Measurements from ENCODE around the gene GNG7. TPM values are rescaled to one million over a fixed set of nuclear protein-coding genes. Genes with fewer than 3 reads are reported as not detected.
A peak's percentile ranks its signal among the peaks of the same experiment; 100 is the strongest.

The GNG7 gene
- polyA plus RNA-seq, 3 donors = 1.1 to 1.6 (median 1.3) TPM

DNA sequence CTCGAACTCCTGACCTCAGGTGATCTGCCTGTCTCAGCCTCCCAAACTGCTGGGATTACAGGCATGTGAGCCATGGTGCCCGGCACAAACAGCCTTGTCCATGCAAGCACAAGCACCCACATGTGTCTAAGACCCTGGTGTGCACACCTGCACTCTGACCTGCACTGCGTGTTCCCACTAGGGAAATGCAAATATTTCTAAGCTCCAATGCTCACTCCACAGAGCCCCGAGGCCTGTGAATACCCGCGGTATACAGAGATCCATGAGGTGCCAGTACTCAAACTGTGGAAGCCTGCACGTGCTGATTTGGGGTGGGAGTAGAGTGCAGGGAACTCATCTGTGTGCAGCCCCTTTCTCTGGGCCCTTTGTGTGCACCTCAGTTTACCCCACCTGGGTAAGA is 211.8 kb downstream of the GNG7 start:
- H3K9ac ChIP-seq (ENCODE audit: insufficient read depth, low read length, poor library complexity, severe bottlenecking) = no peak overlapping the region
- no peak overlapping the region for H3K4me3 ChIP-seq (replicated peaks in 1 of 3; ENCODE audit: low read depth in 2 of 3, low read length in 3 of 3)
- no peaks in the 10 kb centered on the region for H3K79me2 ChIP-seq (ENCODE audit: insufficient read depth, low read length)
- H4K20me1 ChIP-seq (ENCODE audit: insufficient read depth, low read length) = peaks cover 5% of the 10 kb centered on the region
- no peak overlapping the region for H3K27ac ChIP-seq (ENCODE audit: low read depth in 1 of 2, low read length in 2 of 2)
- H3K9me3 ChIP-seq (replicated peaks in 1 of 2; ENCODE audit: control insufficient read depth in 1 of 2, insufficient read depth in 1 of 2, low read length in 2 of 2) = no peaks in the 10 kb centered on the region
- no peak for DNase-seq
- no peak for TF ChIP-seq CTCF (IDR thresholded peaks at IDR 0.05)
- H3K4me1 Mint-ChIP-seq = peaks cover 29% of the 10 kb centered on the region
- peaks cover 31 to 51% of the 10 kb centered on the region in 2 donors for H3K4me1 ChIP-seq (ENCODE audit: control insufficient read depth in 1 of 2, insufficient read depth in 2 of 2, low read length in 2 of 2)
- peak overlapping the region in 1 of 2 donors; percentile 87 for H3K4me3 Mint-ChIP-seq
- no peaks in the 10 kb centered on the region for H3K36me3 ChIP-seq (replicated peaks in 1 of 2; ENCODE audit: control insufficient read depth in 1 of 2, insufficient read depth in 2 of 2, low read length in 2 of 2)
- H3K9me3 Mint-ChIP-seq = peaks cover 0 to 7% (median 4%) of the 10 kb centered on the region in 7 donors
- H3K4me2 ChIP-seq (replicated peaks; ENCODE audit: extremely low read depth, low read length, poor library complexity, severe bottlenecking) = no peak overlapping the region
- peaks cover 11 to 67% of the 10 kb centered on the region in 2 donors for H3K27me3 ChIP-seq (ENCODE audit: control insufficient read depth in 2 of 2, insufficient read depth in 2 of 2, low read length in 2 of 2)
- H3K27me3 Mint-ChIP-seq (ENCODE audit: low read depth in 3 of 3) = peaks cover 68 to 78% (median 72%) of the 10 kb centered on the region in 3 donors
- peaks cover 3 to 12% of the 10 kb centered on the region in 2 donors for H3K36me3 Mint-ChIP-seq
- no peak overlapping the region for H2AFZ ChIP-seq (ENCODE audit: insufficient read depth, low read depth, low read length, poor library complexity, severe bottlenecking)
- intact Hi-C loops (cut with micrococcal nuclease) = no loop called here
- H3K27ac Mint-ChIP-seq = no peak overlapping the region
- WGBS (ENCODE audit: insufficient coverage) = 74% methylated on average over 4 of the region's 7 CpGs

- intact Hi-C loops (cut with micrococcal nuclease) = no loop called here
- Mint-ChIP-seq H3K9me3 (peaks cover 0 to 7% (median 4%) of the 10 kb centered on the region in 7 donors), H3K4me1 (peaks cover 24% of the 10 kb centered on the region), H3K27me3 (ENCODE audit: low read depth in 3 of 3) (peaks cover 67 to 73% (median 73%) of the 10 kb centered on the region in 3 donors), H3K36me3 (peaks cover 3 to 12% of the 10 kb centered on the region in 2 donors), H3K4me3 (peak overlapping the region; percentile 20 to 87), H3K27ac (no peak overlapping the region)
- H3K79me2 ChIP-seq (ENCODE audit: insufficient read depth, low read length) = no peaks in the 10 kb centered on the region
- H4K20me1 ChIP-seq (ENCODE audit: insufficient read depth, low read length) = peaks cover 5% of the 10 kb centered on the region
- no peak overlapping the region for H3K27ac ChIP-seq (ENCODE audit: low read depth in 1 of 2, low read length in 2 of 2)
- H3K36me3 ChIP-seq (replicated peaks in 1 of 2; ENCODE audit: control insufficient read depth in 1 of 2, insufficient read depth in 2 of 2, low read length in 2 of 2) = no peaks in the 10 kb centered on the region
- H3K9me3 ChIP-seq (replicated peaks in 1 of 2; ENCODE audit: control insufficient read depth in 1 of 2, insufficient read depth in 1 of 2, low read length in 2 of 2) = no peaks in the 10 kb centered on the region
- H3K4me1 ChIP-seq (ENCODE audit: control insufficient read depth in 1 of 2, insufficient read depth in 2 of 2, low read length in 2 of 2) = peaks cover 20 to 36% of the 10 kb centered on the region in 2 donors
- H2AFZ ChIP-seq (ENCODE audit: insufficient read depth, low read depth, low read length, poor library complexity, severe bottlenecking) = peak overlapping the region; percentile 35
- no peak overlapping the region for H3K9ac ChIP-seq (ENCODE audit: insufficient read depth, low read length, poor library complexity, severe bottlenecking)
- WGBS (ENCODE audit: insufficient coverage) = 2% methylated on average over 78 of the region's 78 CpGs
- H3K4me2 ChIP-seq (replicated peaks; ENCODE audit: extremely low read depth, low read length, poor library complexity, severe bottlenecking) = peak overlapping the region; percentile 61
- no peak for TF ChIP-seq CTCF (IDR thresholded peaks at IDR 0.05)
- DNase-seq = no peak
- H3K4me3 ChIP-seq (replicated peaks in 1 of 3; ENCODE audit: low read depth in 2 of 3, low read length in 3 of 3) = peak overlapping the region in 1 of 3 experiments; percentile 51
- peaks cover 11 to 63% of the 10 kb centered on the region in 2 donors for H3K27me3 ChIP-seq (ENCODE audit: control insufficient read depth in 2 of 2, insufficient read depth in 2 of 2, low read length in 2 of 2)
Observed at GRCh38 chr19:2488942-2489731, 213.4 kb downstream of the GNG7 start.
